Breast epithelium (tissue), 4 donors: Measurements from ENCODE around the gene GLYR1. TPM values are rescaled to one million over a fixed set of nuclear protein-coding genes. Genes with fewer than 3 reads are reported as not detected.

ENCODE experiments used
- DNase-seq, 2 donors: peaks; one replicate each; pipeline ENCODE4 v3.0.0-alpha.2; 2019; ENCODE audit warnings: low spot score in 2 of 2
- H3K27ac ChIP-seq, 2 donors: fragments of 200-600 bp; sonication (generic) in 1 of 2; one replicate each; pipeline ENCODE4 v1.5.1; 2016 to 2019; ENCODE audit warnings: mild to moderate bottlenecking in 1 of 2
- H3K27me3 ChIP-seq, 2 donors: fragments of 200-600 bp; sonication (generic) in 1 of 2; one replicate each; pipeline versions ENCODE4 v1.5.1 to v1.6.0; 2017 to 2019; ENCODE audit warnings: control low read depth in 1 of 2, mild to moderate bottlenecking in 1 of 2
- H3K36me3 ChIP-seq: fragments of 200-600 bp; one replicate; pipeline ENCODE4 v1.5.1; 2019
- H3K4me1 ChIP-seq, 2 donors: fragments of 200-600 bp; sonication (generic); one replicate each; pipeline ENCODE4 v1.5.1; 2016 to 2019; ENCODE audit warnings: control low read depth in 1 of 2
- H3K4me3 ChIP-seq, 3 donors: fragments of 200-600 bp; sonication (generic); 1 replicate in 2 of 3; 2 replicates in 1 of 3; pipeline ENCODE4 v1.5.1; 2016 to 2019; ENCODE audit warnings: mild to moderate bottlenecking in 3 of 3, moderate library complexity in 2 of 3
- H3K9me3 ChIP-seq, 2 donors: fragments of 200-600 bp; sonication (generic) in 1 of 2; one replicate each; pipeline ENCODE4 v1.5.1; 2016 to 2019; ENCODE audit warnings: control low read depth in 1 of 2
- POLR2A ChIP-seq: fragments of 450-650 bp; IDR thresholded peaks from one replicate; pipeline ENCODE4 v1.6.1; 2016; ENCODE audit warnings: antibody characterized with exemption, mild to moderate bottlenecking, moderate library complexity
- POLR2AphosphoS5 ChIP-seq, 3 donors: sonication (generic); formaldehyde crosslinking; IDR thresholded peaks; one replicate each; pipeline ENCODE4 v1.6.1; 2017; ENCODE audit warnings: antibody characterized with exemption in 3 of 3
- intact Hi-C: fragments of 100-400 bp; cut with DNase I; formaldehyde crosslinking; loops from one replicate; pipeline ENCODE4 v1.15.1; 2023; ENCODE audit warnings: low total_unique reads
- total RNA-seq, 3 donors: library from RNA; depleted of rRNA; stranded (reverse); fragments of >200 nt; gene quantifications; one replicate each; pipeline ENCODE4 v1.1.0, GENCODE V29; 2016
- TF ChIP-seq, protein P1 (sequence below), 3 donors: fragments of 450-650 bp; IDR thresholded peaks; one replicate each; pipeline ENCODE4 v1.5.1; 2016 to 2017; ENCODE audit warnings: antibody characterized with exemption in 3 of 3, mild to moderate bottlenecking in 3 of 3, moderate library complexity in 3 of 3

GLYR1 gene
- total RNA-seq, 3 donors from 2014 or later, result 57.2 to 79.0 (median 58.1) TPM

- Histone ChIP-seq H3K36me3 (no peaks in the 10 kb centered on the region), H3K27ac (no peak overlapping the region), H3K27me3 (no peaks in the 10 kb centered on the region), H3K4me3 (no peak overlapping the region), H3K9me3 (no peaks in the 10 kb centered on the region), H3K4me1 (no peaks in the 10 kb centered on the region)
- DNase-seq, result no peak
- intact Hi-C loops, result no loop called here
- no peak for TF ChIP-seq POLR2AphosphoS5 (IDR thresholded peaks at IDR 0.05)
Measured at GRCh38 chr16:4855804-4856203, 8.7 kb upstream of the GLYR1 start.

DNA sequence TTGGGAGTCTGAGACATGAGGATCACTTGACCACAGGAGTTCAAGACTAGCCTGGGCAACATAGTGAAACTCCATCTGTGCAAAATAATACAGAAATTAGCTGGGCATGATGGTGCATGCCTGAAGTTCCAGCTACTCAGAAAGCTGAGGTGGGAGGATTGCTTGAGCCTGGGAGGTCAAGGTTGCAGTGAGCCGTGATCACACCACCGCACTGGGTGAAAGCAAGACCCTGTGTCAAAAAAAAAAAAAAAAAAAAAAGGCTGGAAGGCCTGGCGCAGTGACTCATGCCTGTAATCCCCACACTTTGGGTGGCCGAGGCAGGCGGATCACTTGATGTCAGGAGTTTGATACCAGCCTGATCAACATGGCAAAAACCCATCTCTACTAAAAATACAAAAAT, 8.3 kb upstream of the GLYR1 start:
- TF ChIP-seq POLR2A, result no peak
- TF ChIP-seq, protein P1, sequence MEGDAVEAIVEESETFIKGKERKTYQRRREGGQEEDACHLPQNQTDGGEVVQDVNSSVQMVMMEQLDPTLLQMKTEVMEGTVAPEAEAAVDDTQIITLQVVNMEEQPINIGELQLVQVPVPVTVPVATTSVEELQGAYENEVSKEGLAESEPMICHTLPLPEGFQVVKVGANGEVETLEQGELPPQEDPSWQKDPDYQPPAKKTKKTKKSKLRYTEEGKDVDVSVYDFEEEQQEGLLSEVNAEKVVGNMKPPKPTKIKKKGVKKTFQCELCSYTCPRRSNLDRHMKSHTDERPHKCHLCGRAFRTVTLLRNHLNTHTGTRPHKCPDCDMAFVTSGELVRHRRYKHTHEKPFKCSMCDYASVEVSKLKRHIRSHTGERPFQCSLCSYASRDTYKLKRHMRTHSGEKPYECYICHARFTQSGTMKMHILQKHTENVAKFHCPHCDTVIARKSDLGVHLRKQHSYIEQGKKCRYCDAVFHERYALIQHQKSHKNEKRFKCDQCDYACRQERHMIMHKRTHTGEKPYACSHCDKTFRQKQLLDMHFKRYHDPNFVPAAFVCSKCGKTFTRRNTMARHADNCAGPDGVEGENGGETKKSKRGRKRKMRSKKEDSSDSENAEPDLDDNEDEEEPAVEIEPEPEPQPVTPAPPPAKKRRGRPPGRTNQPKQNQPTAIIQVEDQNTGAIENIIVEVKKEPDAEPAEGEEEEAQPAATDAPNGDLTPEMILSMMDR (IDR thresholded peaks at IDR 0.05), result no peak
- TF ChIP-seq POLR2AphosphoS5 (IDR thresholded peaks at IDR 0.05), result no peak
- peaks cover 0 to 1% of the 10 kb centered on the region in 2 donors for H3K4me1 ChIP-seq
- intact Hi-C loops, result no loop called here
- no peaks in the 10 kb centered on the region for H3K36me3 ChIP-seq
- no peak for DNase-seq
- H3K4me3 ChIP-seq, result no peak overlapping the region
- H3K27me3 ChIP-seq, result no peaks in the 10 kb centered on the region
- H3K9me3 ChIP-seq, result no peaks in the 10 kb centered on the region
- no peak overlapping the region for H3K27ac ChIP-seq

- no peak overlapping the region for H3K4me3 ChIP-seq
Measured at GRCh38 chr16:4852221-4852872, 5.3 kb upstream of the GLYR1 start.

DNA sequence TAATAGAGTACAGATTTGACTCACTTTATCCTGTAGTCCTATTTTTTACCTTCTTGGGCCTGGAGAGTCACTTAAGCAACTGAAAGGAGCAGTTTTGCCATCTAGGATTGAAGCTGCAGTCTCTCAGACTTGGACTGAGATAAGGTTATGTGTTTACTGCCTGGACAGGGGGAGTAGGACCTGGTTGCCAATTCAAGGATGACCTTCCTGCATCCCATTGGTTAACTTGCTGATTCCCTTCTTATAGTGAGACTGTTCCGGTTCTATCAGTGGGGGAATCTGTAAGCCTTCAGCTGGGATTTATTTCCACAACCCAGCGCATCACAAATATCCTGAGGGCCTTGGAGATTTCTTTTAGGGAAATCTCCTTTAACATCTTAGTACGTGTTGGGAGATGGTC, 3.1 kb upstream of the GLYR1 start:
- intact Hi-C loops, result no loop called here
- TF ChIP-seq, protein P1 (IDR thresholded peaks at IDR 0.05), result no peak
- TF ChIP-seq POLR2AphosphoS5 (IDR thresholded peaks at IDR 0.05), result no peak
- no peak for TF ChIP-seq POLR2A
- no peak for DNase-seq
- peaks cover 0 to 13% of the 10 kb centered on the region in 2 donors for H3K4me1 ChIP-seq
- H3K27me3 ChIP-seq, result no peaks in the 10 kb centered on the region
- H3K36me3 ChIP-seq, result no peaks in the 10 kb centered on the region
- no peaks in the 10 kb centered on the region for H3K9me3 ChIP-seq
- no peak overlapping the region for H3K27ac ChIP-seq
- peak overlapping the region in 1 of 3 donors; percentile 42 for H3K4me3 ChIP-seq

More at GRCh38 chr16:4852221-4852872, 5.3 kb upstream of the GLYR1 start:
- Histone ChIP-seq H3K27me3 (no peaks in the 10 kb centered on the region), H3K36me3 (no peaks in the 10 kb centered on the region), H3K4me1 (peaks cover 0 to 6% of the 10 kb centered on the region in 2 donors), H3K27ac (no peak overlapping the region), H3K9me3 (no peaks in the 10 kb centered on the region)
- TF ChIP-seq POLR2A (no peak), POLR2AphosphoS5 (IDR thresholded peaks at IDR 0.05) (no peak)
- TF ChIP-seq, protein P1 (IDR thresholded peaks at IDR 0.05), result no peak
- no peak for DNase-seq
- intact Hi-C loops, result no loop called here

- Histone ChIP-seq H3K4me3 (peak overlapping the region; percentile 94 to 100 (median 96)), H3K27ac (peak overlapping the region; percentile 94 to 96), H3K9me3 (no peaks in the 10 kb centered on the region), H3K4me1 (peaks cover 0 to 13% of the 10 kb centered on the region in 2 donors), H3K36me3 (no peaks in the 10 kb centered on the region), H3K27me3 (no peaks in the 10 kb centered on the region)
- intact Hi-C loops, result loop anchor here (2.0 kb wide), 1 partner anchor 51 kb away; no protein-coding TSS in a partner anchor
- TF ChIP-seq POLR2A (no peak), POLR2AphosphoS5 (IDR thresholded peaks at IDR 0.05) (peak in 1 of 3 donors; percentile 30)
- peak; percentile 54 to 68 for DNase-seq
Measured at GRCh38 chr16:4847774-4848587, 893 bp upstream of the GLYR1 start.

DNA sequence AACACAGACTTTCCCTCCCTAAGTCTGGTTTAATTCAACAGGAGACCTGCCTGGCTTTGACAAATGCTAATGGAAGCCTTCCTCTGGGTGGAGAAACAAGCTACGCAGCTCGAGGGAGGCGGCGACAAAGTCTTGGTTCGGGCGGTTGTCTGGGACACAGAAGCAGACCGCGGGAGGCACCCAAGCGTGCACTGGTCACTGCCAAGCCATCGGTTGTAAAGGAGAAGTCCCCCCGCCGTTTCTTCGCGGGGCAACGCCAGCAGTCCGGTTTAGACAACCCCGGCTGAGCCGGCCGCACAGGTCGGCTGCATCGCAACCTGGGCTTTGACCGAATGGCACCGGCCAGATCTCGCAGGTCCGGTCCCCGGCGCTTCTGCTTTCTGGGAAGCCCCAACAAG, 586 bp downstream of the GLYR1 start:
- peak in 1 of 2 donors; percentile 41 for DNase-seq
- Histone ChIP-seq H3K27ac (peak overlapping the region; percentile 94 to 96), H3K4me3 (peak overlapping the region; percentile 94 to 100 (median 96)), H3K27me3 (no peaks in the 10 kb centered on the region), H3K9me3 (no peaks in the 10 kb centered on the region), H3K4me1 (peaks cover 0 to 13% of the 10 kb centered on the region in 2 donors), H3K36me3 (no peaks in the 10 kb centered on the region)
- intact Hi-C loops, result loop anchor here (2.0 kb wide), 1 partner anchor 52 kb away; no protein-coding TSS in a partner anchor
- TF ChIP-seq POLR2AphosphoS5 (IDR thresholded peaks at IDR 0.05) (no peak), POLR2A (no peak)
- TF ChIP-seq, protein P1 (IDR thresholded peaks at IDR 0.05), result no peak
